Fibroblast of skin of right biceps (primary cell): ENCODE data around the gene APOM.

ENCODE experiments used
- DNase-seq: peaks from one replicate; pipeline ENCODE4 v3.0.0-alpha.2; 2013

APOM gene

GRCh38 chr6:31686483-31686882 lies 30.8 kb downstream of the APOM start:
- no peak for DNase-seq

GRCh38 chr6:31687321-31687720 lies 31.6 kb downstream of the APOM start:
- no peak for DNase-seq

DNA sequence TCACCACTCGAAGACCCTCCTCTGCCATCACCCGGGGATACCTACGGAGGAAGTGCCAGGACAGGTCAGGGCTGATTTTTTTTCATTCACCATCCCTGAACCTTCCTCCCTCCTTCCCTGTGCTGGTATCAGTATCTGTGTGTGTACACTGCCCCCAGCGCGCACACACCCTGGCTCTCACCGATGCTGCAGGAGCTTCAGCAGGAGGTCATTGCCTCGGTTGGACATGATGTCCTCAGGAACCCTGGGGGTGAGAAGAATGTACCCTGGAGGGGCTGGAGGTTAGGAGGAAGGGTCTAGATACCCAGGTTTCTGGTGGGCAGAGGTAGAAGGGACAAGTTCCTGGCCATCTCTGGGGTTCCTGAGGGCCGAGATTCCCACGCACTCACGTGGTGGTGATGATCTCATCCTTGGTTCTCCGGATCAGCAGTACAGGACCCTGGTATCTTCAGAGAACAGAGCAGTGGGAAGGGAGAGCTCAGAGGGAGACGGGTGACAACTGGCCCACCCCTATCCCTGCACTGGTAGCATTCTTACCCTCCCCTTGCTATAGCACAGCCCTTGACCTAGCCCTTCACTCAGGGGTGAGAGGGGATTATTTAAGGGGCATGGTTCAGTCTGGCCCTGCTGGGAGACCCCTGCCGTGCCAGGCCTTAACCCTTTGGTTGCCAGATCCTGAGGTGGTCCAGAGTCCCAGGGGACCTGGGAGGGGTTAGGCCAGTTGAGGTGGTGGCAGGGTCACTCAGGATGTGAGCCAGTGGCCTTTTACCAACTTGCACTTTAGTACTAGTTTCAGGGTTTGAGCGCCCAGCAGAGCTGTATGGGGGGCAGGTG lies 32.4 kb downstream of the APOM start:
- DNase-seq, result no peak

- no peak for DNase-seq
Observed at GRCh38 chr6:31689249-31690110, 33.8 kb downstream of the APOM start.

- no peak for DNase-seq
Observed at GRCh38 chr6:31690231-31691077, 34.8 kb downstream of the APOM start.

DNA sequence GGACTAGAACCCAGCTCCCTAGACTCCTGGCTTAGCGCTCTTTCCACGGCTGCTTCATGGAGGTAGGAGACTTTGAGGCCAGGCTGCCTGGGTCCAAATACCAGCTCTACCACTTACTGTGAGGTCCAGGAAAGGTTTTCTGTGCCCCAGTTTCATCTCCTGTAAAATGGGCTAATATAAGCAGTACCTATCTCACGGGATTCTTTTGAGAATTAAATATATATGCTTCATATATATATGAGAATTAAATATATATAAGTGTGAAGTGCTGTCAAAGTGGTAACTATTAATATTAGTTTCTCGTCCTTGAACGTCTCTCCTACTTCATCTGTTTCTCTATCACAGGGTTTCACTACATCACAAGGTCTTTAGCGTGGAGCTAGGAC lies 35.4 kb downstream of the APOM start:
- no peak for DNase-seq

GRCh38 chr6:31691564-31692108 lies 35.9 kb downstream of the APOM start:
- DNase-seq, result no peak

DNA sequence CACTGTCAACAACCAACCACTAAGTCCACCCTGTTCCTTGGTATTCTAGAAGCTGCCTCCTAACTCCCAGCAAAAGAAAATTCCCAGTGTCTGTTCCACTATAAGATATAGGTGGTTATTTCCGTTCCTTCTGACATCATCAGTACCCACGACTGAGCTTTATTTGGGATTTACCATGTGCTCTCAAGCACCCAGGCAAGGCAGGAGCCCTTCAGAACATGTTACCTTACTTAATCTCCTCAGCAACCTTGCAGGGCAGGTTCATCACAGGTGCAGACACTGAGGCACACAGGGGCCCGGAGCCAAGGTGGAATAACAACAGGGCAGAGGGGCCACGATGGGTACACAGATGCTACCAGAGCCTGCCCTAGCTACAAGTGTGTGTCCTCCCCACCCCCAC lies 36.7 kb downstream of the APOM start:
- no peak for DNase-seq

DNA sequence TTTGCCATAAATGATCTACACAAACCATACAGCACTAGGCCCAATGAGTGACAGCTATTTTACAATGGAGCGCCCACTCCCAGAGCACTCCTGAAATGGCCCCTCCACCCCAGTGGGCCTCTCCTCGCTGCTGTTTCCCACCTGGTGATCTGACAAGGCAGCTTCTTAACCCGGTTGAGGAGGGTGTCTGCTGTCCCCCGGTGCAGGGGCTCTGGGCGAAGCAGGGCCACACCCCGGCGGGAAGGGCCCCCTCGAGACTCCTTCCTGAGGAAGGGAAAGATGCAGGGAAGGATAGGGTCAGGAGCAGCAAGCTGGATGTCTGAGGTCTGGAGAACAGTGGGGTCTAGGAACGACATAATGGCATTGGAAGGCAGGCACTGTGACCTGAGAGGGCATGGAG lies 37.2 kb downstream of the APOM start:
- no peak for DNase-seq

GRCh38 chr6:31693535-31693934 lies 37.8 kb downstream of the APOM start:
- DNase-seq, result no peak

DNA sequence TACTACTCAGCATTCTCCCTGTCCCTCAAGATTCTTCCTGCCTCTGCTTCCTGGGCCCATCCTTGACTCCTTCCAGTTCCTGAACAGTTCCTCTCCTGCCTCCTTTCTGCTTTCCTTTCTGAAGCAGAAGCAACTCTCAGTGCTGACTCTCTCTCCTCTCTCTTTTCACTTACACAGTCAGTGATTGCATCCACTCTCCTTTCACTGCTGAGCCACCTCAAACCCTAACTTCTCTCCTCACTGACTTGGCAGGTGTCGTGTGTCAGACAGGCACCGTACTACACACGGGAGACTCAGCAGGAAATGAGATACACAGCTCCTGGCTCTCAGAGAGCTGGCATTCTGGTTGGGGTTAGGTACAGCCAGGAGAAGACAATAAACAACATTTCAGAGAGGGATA lies 41.9 kb downstream of the APOM start:
- no peak for DNase-seq

DNA sequence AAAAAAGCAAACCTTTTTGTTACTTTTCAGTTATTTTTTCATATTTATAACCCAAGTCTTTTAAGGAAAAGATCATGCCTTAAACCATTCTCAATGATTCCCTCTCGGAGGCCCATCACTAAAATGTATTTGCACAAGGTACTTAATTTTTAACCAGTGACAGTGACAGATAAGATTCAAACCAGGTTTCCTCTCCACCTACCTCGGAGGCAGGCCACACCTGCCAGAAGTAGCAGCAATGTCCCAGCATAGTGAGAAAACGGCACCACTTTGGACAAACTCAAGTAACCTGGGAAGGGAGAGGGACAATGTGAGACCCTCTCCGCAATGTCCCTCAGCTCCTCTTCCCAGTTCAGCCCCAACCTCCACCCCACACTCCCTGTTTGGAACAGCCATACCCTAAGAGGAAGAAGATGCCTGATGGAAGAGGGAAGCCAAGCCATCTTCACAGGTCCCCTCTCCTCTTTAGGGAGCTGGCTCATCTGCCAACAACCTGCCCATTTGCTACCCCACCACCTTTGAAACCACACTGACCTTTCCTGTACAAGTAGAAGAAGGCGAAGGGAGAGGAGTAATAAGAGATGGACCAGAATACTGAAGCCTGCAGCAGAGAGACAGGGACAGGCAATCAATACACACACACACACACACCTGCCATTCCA lies 45.2 kb downstream of the APOM start:
- no peak for DNase-seq

- no peak for DNase-seq
Observed at GRCh38 chr6:31701666-31702404, 46.1 kb downstream of the APOM start.

DNA sequence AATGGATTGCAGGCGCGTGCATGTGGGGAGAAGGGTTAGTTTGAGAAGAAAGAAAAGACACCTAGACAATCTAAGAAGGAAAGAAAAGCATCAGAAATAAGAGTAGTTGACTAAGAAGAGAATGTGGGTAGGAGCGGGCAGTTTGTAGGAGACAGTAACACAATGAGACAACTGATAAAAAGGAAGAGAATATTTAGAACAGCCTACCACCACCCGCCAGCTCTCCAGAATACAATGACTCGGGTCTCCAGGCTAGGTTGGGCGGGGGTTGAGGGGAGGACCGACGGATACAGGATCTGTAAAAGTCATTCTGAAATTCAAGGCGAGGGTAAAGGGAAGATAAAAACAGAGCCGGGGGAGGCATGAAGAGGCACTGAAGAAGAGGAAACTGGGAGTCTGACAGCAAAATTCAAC lies 46.7 kb downstream of the APOM start:
- no peak for DNase-seq

GRCh38 chr6:31702819-31703716 lies 47.4 kb downstream of the APOM start, which contains the start of gene ABHD16A:
TSS of gene ABHD16A (minus strand) at chr6:31703324. CDS start at chr6:31703281, 43 bp downstream.
- DNase-seq, result peak; percentile 99

- DNase-seq, result no peak
Observed at GRCh38 chr6:31705931-31706330, 50.2 kb downstream of the APOM start.

GRCh38 chr6:31706599-31706998 lies 50.9 kb downstream of the APOM start, which contains the start of gene LY6G6F:
TSS of gene LY6G6F (plus strand) at chr6:31706866. CDS start at chr6:31706907, 41 bp downstream.
- no peak for DNase-seq

DNA sequence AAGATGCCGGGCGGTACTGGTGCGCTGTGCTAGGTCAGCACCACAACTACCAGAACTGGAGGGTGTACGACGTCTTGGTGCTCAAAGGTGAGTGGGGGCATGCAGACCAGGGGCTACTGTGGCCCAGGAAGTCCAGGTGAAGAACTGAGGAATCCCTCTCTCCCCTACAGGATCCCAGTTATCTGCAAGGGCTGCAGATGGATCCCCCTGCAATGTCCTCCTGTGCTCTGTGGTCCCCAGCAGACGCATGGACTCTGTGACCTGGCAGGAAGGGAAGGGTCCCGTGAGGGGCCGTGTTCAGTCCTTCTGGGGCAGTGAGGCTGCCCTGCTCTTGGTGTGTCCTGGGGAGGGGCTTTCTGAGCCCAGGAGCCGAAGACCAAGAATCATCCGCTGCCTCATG lies 52.0 kb downstream of the APOM start:
- DNase-seq, result no peak
